T1000 (cell line): Measurements from ENCODE around the gene KLF1.
"Not testable (repeated sequence)": the region's sequence is repeated elsewhere in the genome, so short reads cannot be mapped to it uniquely, and the experiment has no call there.

Experiments
- DNase-seq: peaks from one replicate; lab custom pipeline; 2025; ENCODE audit warnings: mixed read lengths; lab: John Stamatoyannopoulos, UW

The KLF1 gene

GRCh38 chr19:12890787-12891552, 4.0 kb upstream of the KLF1 start, which contains the start of gene GCDH:
GCDH (plus strand) TSS chr19:12891160; CDS start chr19:12891305, 145 bp downstream.
- peak; percentile 94 for DNase-seq

DNA sequence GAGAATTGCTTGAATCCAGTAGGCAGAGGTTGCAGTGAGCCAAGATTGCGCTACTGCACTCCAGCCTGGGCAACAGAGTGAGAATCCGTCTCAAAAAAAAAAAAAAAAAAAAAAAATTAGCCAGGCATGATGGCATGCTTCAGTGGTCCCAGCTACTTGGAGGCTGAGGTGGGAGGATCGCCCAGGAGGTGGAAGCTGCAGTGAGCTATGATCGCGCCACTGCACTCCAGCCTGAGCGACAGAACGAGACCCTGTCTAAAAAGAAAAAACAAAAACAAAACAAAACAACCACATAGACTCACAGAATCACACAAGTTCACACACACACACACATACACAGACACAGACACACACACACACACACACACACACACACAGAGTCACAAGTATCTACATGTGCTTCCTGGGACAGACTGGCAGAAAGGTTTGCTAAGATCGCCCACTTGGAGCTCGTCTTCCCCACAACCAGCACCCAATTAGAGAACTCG, 3.3 kb upstream of the KLF1 start:
- not testable (repeated sequence) for DNase-seq

GRCh38 chr19:12888006-12888603, 1.1 kb upstream of the KLF1 start:
- no peak for DNase-seq

DNA sequence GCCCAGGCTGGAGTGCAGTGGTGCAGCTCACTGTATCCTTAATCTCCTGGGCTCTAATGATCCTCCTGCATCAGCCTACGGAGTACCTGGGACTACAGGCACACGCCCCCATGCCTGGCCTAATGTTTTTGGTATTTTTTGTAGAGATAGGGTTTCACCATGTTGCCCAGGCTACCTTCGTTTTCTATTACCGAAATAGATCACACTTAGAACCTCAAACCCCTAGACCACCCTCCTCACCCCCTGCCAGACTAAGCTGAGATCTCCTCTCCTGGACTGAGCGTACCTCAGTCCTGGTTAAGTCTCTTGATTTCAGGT, 391 bp downstream of the KLF1 start:
- DNase-seq, result no peak

- no peak for DNase-seq
Measured at GRCh38 chr19:12885749-12886650, 1.0 kb downstream of the KLF1 start.

DNA sequence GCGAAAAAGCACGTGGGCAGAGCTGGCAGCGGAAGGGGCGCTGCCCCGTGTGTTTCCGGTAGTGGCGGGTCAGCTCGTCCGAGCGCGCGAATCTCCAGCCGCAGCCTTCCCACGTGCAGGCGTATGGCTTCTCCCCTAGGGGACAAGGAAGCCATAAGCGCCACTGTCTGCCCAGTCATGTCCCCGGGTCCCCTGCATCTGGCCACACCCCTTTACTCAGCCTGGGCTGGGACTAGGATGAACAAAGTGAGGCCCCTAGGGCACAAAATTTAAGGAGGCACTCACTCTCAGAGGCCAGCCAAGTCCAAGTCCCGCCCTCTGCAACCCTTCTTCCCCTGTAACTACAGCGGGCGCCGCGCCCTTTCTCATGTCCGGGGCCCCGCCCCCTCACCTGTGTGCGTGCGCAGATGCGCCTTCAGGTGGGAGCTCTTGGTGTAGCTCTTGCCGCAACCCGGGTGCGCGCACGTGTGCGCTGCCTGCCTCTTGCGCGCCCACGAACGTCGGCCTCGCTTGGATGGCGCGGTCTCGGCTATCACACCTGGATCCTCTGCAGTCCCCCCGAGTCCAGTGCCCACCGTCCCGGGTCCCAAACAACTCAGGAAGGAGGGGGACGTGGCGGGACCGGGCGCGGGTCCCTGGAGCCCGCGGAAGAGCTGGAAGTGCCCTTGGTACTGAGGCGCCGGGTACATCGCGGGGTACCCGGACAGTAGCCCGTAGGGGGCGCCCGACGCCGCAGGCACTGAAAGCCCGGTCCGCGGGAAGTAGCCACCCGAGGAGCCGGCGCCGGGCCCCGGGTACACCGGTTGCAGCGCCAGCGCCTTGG, 1.9 kb downstream of the KLF1 start:
- no peak for DNase-seq

DNA sequence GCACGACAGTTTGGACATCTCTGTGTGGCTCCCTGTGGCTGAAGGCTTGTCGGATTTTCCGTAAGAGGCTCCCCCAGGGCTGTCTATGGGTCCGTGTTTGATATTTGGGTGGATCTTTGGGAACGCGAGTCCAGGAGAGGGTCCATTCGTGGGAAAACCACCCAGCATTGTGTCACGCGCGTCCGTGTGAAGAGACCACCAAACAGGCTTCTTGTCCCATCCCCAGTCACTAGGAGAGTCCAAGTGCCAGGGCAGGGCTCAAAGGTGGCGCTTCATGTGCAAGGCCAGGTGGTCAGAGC, 2.4 kb downstream of the KLF1 start:
- no peak for DNase-seq

GRCh38 chr19:12884202-12884601, 2.8 kb downstream of the KLF1 start:
- DNase-seq, result no peak

- no peak for DNase-seq
Measured at GRCh38 chr19:12882589-12882988, 4.4 kb downstream of the KLF1 start.

GRCh38 chr19:12881172-12881808, 5.7 kb downstream of the KLF1 start, which contains the start of gene DNASE2:
DNASE2 (minus strand) TSS chr19:12881449; CDS start chr19:12881375, 74 bp downstream.
- DNase-seq, result peak; percentile 49

DNA sequence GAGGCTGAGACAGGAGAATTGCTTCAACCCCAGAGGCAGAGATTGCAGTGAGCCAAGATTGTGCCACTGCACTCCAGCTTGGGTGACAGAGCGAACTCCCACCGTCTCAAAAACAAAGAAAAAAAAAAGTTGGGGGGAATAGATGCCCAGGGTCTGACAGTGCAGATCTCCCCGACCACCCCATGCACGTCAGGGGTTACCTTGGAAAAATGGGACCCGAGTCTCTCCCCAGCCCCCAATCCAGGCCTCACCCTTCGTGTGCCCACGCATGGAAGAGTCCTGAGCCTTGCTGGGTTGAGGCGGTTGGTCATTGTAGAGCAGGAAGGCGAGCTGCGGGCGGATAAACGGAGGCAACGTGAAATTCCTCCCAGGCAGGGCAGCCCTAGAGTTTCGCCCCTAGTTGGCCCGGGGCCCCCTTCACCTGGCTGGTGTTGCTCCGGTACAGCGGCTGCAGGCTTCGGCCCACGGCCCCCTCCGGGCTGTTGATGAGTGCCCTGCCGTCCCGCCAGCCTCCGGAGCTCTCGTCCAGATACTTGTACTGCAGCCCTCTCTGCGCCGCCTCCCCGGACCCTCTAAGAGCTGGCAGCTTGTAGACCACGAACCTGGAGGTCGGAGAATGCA, 6.3 kb downstream of the KLF1 start:
- DNase-seq, result no peak

- no peak for DNase-seq
Measured at GRCh38 chr19:12875086-12875485, 11.9 kb downstream of the KLF1 start.

- DNase-seq, result no peak
Measured at GRCh38 chr19:12873891-12874745, 12.9 kb downstream of the KLF1 start.

GRCh38 chr19:12872941-12873890, 13.8 kb downstream of the KLF1 start:
- no peak for DNase-seq

- no peak for DNase-seq
Measured at GRCh38 chr19:12872255-12872654, 14.7 kb downstream of the KLF1 start.

- no peak for DNase-seq
Measured at GRCh38 chr19:12871681-12872080, 15.3 kb downstream of the KLF1 start.

- no peak for DNase-seq
Measured at GRCh38 chr19:12868540-12869112, 18.4 kb downstream of the KLF1 start.
